ENCODE data around the gene CCND1. TPM values are rescaled to one million over a fixed set of nuclear protein-coding genes. Genes with fewer than 3 reads are reported as not detected.

The CCND1 gene
- total RNA-seq, result 283 TPM
- long read RNA-seq, full-length matches to known transcripts, result 191 of 386 reads
- long read RNA-seq, partial matches to known transcripts, result 177 of 386 reads
- long read RNA-seq, other reads (novel, unspliced or antisense), result 18 of 386 reads

DNA sequence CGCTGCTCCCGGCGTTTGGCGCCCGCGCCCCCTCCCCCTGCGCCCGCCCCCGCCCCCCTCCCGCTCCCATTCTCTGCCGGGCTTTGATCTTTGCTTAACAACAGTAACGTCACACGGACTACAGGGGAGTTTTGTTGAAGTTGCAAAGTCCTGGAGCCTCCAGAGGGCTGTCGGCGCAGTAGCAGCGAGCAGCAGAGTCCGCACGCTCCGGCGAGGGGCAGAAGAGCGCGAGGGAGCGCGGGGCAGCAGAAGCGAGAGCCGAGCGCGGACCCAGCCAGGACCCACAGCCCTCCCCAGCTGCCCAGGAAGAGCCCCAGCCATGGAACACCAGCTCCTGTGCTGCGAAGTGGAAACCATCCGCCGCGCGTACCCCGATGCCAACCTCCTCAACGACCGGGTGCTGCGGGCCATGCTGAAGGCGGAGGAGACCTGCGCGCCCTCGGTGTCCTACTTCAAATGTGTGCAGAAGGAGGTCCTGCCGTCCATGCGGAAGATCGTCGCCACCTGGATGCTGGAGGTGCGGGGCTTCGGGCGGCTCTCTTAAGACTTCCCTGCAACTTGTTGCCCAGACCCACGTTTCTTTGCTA, at the start of gene CCND1:
CCND1 (plus strand) TSS at position 162 of the 587 bp plus-strand sequence; CDS start at position 320, 158 bp downstream.
- Histone ChIP-seq H3K27me3 (peaks cover 10% of the 10 kb centered on the region), H3K27ac (peak within 1 kb of the TSS; percentile 90), H3K4me3 (peak within 1 kb of the TSS; percentile 75), H3K4me1 (peaks cover 52% of the 10 kb centered on the region), H3K36me3 (peaks cover 15% of the 10 kb centered on the region), H3K9me3 (no peaks in the 10 kb centered on the region)
- ATAC-seq (peak; percentile 40), DNase-seq (peak; percentile 88)
- TF ChIP-seq, protein P1, sequence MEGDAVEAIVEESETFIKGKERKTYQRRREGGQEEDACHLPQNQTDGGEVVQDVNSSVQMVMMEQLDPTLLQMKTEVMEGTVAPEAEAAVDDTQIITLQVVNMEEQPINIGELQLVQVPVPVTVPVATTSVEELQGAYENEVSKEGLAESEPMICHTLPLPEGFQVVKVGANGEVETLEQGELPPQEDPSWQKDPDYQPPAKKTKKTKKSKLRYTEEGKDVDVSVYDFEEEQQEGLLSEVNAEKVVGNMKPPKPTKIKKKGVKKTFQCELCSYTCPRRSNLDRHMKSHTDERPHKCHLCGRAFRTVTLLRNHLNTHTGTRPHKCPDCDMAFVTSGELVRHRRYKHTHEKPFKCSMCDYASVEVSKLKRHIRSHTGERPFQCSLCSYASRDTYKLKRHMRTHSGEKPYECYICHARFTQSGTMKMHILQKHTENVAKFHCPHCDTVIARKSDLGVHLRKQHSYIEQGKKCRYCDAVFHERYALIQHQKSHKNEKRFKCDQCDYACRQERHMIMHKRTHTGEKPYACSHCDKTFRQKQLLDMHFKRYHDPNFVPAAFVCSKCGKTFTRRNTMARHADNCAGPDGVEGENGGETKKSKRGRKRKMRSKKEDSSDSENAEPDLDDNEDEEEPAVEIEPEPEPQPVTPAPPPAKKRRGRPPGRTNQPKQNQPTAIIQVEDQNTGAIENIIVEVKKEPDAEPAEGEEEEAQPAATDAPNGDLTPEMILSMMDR (IDR thresholded peaks at IDR 0.05), result peak; percentile 19
- intact Hi-C loops (cut with DNase I), result loop anchor here (5.0 kb wide), 1 partner anchor 344 kb away; no protein-coding TSS in a partner anchor

DNA sequence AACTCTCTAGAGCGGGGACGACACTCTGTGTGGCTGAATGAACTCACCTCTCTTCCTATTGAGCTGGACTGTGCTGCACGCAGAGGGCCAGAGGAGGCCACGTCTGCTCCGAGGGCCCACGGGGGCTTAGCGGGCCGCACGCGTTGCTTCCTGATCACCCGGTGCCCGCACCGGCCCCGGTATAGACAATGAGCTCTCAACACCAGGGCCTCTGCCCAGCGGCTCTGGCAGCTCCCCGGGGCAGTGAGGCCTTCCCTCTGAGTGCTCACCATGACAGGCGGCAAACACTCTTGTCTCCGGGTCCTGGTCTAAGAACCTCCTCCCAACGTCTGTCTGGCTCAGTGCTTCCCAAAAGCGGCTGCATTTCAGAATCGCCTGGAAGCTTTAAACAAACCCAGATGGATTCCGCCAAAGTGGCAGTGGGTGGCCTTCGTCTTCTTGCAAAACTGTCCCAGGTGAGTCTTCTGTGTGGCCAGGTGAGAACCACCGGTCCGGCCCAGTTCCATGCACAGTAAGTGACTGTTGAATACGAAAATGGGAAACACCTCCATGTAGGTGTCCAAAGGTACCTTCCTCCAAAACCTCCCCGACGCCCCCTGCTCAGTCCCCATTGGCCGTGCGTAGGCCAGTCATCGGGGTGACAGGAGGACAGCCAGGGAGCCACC, 47.8 kb upstream of the CCND1 start:
- no peak for DNase-seq
- TF ChIP-seq, protein P1 (IDR thresholded peaks at IDR 0.05), result no peak
- H3K27ac ChIP-seq, result no peak overlapping the region
- no peak for ATAC-seq
- no peaks in the 10 kb centered on the region for H3K9me3 ChIP-seq
- no peak overlapping the region for H3K4me3 ChIP-seq
- intact Hi-C loops (cut with DNase I), result no loop called here
- no peaks in the 10 kb centered on the region for H3K36me3 ChIP-seq
- H3K27me3 ChIP-seq, result no peaks in the 10 kb centered on the region
- H3K4me1 ChIP-seq, result no peaks in the 10 kb centered on the region

DNA sequence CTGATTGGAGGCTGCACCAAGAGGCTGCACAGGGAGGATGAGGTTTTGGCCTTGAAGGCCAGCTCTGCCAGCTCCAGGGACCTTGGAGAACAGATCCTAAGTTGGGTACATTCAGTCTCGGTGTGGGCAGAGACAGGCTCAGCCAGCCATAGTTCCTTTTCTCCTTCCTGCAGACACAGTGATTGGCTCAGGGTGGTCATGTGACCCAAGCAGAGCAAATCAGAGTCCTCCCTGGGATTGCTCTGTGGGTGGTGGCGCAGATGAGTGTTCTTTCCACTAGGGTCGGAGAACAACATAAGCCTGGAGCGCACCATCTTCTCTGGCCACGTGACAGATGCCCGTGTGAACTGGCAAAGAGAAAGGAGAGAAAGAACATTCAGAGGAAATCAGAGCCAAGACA, 47.1 kb upstream of the CCND1 start:
- no peaks in the 10 kb centered on the region for H3K9me3 ChIP-seq
- no peak overlapping the region for H3K4me3 ChIP-seq
- no peak for DNase-seq
- no peak for ATAC-seq
- intact Hi-C loops (cut with DNase I), result no loop called here
- H3K27ac ChIP-seq, result no peak overlapping the region
- TF ChIP-seq, protein P1 (IDR thresholded peaks at IDR 0.05), result no peak
- H3K4me1 ChIP-seq, result no peaks in the 10 kb centered on the region
- H3K36me3 ChIP-seq, result no peaks in the 10 kb centered on the region
- no peaks in the 10 kb centered on the region for H3K27me3 ChIP-seq

DNA sequence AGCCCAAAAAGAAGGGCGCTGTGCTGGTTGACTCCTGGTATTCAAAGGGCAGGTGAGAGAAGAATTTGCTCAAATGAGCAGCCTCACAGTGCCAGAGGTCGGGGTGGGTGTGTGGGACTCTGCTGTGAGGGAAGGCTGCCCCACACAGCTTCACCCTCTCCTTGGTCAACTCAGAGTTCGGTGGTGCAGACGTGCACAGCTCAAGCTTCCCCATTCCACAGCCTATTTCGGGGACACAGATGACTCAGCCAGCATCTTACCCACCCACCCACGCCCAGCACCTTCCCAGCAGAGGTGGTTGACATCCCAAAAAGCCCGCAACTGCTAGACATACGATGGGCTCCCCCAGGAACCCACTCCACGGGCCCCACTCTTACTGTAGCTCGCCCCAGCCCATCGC, 46.5 kb upstream of the CCND1 start:
- ATAC-seq (no peak), DNase-seq (no peak)
- Histone ChIP-seq H3K27ac (no peak overlapping the region), H3K9me3 (no peaks in the 10 kb centered on the region), H3K36me3 (no peaks in the 10 kb centered on the region), H3K27me3 (no peaks in the 10 kb centered on the region), H3K4me3 (no peak overlapping the region), H3K4me1 (no peaks in the 10 kb centered on the region)
- TF ChIP-seq, protein P1 (IDR thresholded peaks at IDR 0.05), result no peak
- intact Hi-C loops (cut with DNase I), result no loop called here

DNA sequence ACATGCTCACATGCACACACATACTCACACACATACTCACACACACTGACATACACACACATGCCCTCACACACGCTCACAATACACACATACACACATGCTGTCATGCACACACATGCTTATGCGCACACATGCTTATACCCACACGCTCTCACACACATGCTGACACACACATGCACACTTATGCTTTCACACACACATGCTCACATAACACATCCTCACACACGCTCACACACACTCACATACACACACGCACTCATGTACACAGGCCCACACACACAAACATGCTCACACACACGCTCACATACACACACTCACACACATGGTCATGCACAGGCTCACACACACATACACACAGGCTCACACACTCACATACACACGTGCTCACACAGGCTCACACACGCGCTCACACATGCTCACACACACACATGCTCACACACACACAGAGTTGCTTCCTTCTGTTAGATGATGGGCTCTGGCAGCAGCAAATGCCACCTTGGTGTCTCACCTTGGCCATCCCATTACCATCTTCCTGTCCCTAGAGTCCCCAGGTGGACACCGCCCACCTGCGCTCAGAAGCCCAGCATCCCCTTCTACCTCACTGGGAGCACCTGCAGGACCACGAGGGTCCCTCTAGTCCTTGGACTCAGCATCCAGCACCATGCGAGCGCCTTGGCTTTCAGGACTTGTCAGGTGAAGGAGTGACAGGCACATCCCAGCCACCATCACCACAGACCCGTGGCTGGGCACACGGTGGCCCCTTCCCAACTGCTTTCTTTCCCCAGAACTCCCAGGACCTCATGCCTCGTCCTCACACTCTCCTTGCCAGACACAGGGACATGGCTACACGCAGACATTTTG, 44.9 kb upstream of the CCND1 start:
- ATAC-seq (no peak), DNase-seq (no peak)
- H3K27me3 ChIP-seq, result no peaks in the 10 kb centered on the region
- no peak overlapping the region for H3K27ac ChIP-seq
- intact Hi-C loops (cut with DNase I), result no loop called here
- no peaks in the 10 kb centered on the region for H3K9me3 ChIP-seq
- H3K36me3 ChIP-seq, result no peaks in the 10 kb centered on the region
- TF ChIP-seq, protein P1 (IDR thresholded peaks at IDR 0.05), result no peak
- no peaks in the 10 kb centered on the region for H3K4me1 ChIP-seq
- H3K4me3 ChIP-seq, result no peak overlapping the region

Measured in upper lobe of right lung (tissue), 1 donor.